ENCODE results near the gene C1orf141.

DNA sequence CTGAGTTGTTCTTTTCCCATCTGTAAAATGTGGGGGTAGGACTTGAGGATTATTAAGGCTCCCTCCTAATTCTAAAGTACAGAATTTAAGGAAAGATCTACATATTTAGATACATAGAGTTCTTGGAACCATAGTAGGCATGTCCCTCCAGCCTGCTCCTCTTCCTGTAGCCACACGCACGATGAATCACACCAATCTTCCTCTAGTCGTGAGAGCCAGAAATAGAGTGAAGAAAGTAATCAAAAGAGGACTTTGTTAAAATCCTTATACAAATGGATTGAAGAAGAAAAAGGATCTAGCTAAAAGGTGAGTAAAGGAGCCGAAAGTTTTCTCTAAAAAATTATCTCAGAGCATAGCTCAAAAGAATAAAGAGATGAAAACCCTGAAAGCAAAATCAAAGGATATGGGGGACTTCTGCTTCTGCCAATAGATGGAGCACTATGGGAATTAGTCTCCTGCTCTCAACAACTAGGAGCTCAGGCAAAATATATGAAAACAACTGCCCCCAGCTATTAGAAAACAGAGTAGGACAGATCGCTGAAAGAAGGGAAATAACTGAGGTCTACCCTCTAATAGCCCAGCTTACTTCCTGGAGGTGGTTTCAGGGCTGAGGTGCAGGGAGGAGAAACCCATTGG, 8.5 kb downstream of the C1orf141 start:
- TF ChIP-seq CTCF (IDR thresholded peaks at IDR 0.05; ENCODE audit: extremely low read depth in 1 of 2, insufficient read depth in 1 of 2, low read depth in 1 of 2, low read length in 2 of 2) (no peak), POLR2AphosphoS5 (IDR thresholded peaks at IDR 0.05; ENCODE audit: insufficient read depth, low read depth, low read length) (no peak), POLR2A (IDR thresholded peaks at IDR 0.05; ENCODE audit: low read depth, low read length) (no peak)

All from endothelial cell of umbilical vein (primary cell).